ENCODE results near the gene GNA14.

- TF ChIP-seq CTCF (IDR thresholded peaks at IDR 0.05) (no peak), POLR2A (IDR thresholded peaks at IDR 0.05) (no peak)
These were observed 46.5 kb downstream of the GNA14 start for GRCh38 chr9:77601476-77602099.
